Cardiac septum (tissue), 1 donor: ENCODE data around the gene NDUFS6. TPM values are rescaled to one million over a fixed set of nuclear protein-coding genes. Genes with fewer than 3 reads are reported as not detected.
"Not testable (repeated sequence)": the region's sequence is repeated elsewhere in the genome, so short reads cannot be mapped to it uniquely, and the experiment has no call there.

Source experiments
- DNase-seq: peaks from one replicate; pipeline ENCODE4 v3.0.0-alpha.2; 2020; ENCODE audit warnings: low spot score
- intact Hi-C: fragments of 100-400 bp; cut with DNase I; formaldehyde crosslinking; loops from one replicate; pipeline ENCODE4 v1.14.0; 2022
- total RNA-seq: library from RNA; stranded (reverse); fragmentation: NEBNext Ultra II Directional; extraction: Animal tissue kit (Norgen Biotek cat#: 25700); gene quantifications from one replicate; pipeline ENCODE4 v1.2.1, GENCODE V29; 2021
- donor health status: DM: no; HTN: no; CAD: no.

The NDUFS6 gene
- total RNA-seq, 1 donor from 2014 or later = 78.6 TPM

DNA sequence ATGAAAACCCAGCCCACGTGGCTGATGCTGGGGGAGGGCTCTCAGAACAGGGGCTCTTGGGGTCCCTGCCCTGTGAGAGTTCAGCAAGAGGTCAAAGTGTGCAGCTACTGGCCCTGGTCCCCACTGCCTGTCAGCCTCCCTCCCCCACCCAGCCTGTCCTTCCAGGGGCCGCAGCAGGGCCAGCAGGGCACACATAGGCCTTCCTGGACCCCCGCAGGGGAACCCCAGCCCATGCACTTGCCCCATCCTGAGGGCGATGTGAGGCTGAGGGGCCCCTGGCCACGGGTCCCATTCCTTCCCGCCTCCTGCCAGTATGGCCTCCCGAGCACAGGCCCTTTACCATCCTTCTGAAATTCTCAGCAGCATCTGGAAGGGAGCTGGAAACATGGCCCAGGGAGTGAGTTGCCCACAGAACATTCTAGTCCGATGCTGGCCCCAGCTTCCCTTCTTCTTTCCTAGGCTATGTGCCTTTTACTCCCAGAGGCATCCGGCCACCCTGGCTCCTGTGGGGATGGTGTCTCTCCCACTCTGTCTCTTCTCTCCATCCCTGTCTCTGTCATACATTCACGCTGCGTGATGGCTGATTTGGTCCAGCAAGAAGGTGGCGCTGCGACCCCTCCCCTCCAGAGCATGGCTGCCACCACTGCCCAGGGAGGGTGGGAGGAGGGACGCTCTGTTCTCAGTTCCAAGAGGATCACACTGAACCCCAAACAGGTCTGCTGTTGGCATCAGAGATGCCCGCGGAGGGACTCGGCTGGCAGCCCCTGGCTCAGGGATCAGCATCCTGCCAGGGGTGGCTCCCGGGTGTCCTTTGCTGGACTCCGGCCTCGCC is 21.2 kb upstream of the NDUFS6 start:
- intact Hi-C loops = no loop called here
- DNase-seq = peak; percentile 72

DNA sequence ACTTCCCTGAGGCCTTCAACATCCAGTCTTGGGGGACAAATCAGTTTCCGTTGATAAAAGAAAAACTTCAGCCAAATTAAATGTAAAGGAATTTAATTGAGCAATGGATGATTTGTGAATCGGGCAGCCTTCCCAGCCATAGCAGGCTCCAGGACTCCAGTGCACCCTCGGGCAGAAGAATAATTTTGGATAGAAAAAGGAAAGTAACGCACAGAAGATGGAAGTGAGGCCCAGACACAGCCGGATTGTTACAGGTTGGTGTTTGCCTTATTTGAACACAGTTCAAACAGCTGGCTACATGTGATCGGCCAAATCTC is 20.6 kb upstream of the NDUFS6 start:
- intact Hi-C loops = no loop called here
- no peak for DNase-seq

DNA sequence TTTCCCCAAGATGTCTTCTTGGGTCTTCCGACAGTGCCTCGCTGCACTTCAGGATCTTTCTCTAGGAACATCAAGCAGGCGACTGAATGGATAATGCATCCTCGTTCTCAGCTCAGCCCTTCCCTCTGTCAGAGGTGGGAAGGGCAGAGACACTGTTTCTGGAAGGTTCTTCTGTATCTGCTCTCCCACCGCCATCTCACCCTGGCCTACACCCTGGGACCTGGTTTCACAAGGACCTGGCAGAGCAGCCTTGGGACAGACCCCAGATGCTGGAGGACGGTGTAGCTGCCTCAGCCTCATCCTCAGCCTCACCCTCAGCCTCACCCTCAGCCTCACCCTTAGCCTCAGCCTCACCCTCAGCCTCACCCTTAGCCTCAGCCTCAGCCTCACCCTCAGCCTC is 20.1 kb upstream of the NDUFS6 start:
- intact Hi-C loops = no loop called here
- DNase-seq = no peak

DNA sequence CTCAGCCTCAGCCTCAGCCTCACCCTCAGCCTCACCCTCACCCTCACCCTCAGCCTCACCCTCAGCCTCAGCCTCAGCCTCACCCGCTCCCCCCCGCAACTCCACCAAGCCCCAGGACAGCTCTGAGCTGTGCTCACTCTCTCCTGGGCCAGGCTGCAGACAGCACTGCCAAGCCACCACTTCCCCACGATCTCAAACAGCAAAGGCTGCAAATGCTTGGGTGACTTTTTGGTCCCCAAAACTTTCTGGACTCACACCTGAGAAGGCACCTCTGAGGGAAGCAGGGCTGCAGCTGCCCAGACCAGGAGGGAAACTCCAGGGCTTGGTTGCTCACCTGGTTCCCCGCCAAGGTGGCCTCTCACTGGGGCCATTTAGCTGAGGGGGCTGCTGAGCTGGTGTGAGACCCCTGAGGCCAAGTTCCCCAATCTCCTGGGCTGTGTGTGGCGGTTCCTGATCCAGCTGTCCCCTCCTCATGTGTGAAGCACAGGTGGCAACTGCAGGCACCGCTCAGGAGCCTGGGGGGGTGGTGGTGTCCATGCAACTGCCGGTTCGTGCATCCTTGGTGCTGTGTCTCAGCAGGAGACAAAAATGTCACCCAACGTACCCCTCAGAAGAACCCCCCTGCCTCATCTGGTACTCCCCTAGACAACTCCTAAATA is 19.4 kb upstream of the NDUFS6 start:
- peak; percentile 65 for DNase-seq
- intact Hi-C loops = no loop called here

DNA sequence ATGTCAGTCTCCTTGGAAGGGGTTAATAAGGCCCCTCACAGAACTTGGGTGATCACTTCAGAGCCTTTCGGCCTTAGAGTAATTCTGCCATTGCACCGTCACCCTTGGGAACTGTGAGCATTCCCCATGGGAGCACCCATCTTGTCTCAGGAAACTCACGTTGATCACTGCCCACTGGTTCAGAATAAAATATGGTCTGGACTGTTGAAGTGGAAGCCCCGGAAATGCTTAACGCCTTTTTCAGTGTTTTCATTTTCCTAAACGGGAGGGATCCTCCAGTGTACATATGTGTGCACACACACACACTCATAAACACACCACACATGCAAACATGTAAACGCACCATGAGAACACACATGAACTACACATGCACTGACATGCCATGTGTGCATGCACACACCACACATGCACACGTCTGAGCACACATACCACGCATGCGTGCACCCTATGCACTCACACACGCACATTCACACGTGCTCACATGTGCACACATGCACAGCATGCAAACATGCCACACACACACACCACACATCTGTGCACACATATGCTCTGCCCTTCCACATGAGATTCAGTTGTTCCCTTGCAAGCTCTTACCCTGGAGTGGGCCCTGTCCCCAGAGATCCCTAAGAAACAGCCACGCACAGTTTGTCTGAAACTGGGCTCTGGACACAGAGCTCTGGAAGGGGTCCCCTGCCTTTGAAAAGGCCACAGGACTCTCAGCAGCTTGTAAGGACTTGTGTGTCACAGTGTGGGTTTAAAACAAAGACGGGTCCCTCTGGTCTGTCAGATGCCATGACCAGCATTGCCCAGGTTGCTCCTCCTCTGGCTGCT is 18.6 kb upstream of the NDUFS6 start:
- intact Hi-C loops = no loop called here
- DNase-seq = no peak

DNA sequence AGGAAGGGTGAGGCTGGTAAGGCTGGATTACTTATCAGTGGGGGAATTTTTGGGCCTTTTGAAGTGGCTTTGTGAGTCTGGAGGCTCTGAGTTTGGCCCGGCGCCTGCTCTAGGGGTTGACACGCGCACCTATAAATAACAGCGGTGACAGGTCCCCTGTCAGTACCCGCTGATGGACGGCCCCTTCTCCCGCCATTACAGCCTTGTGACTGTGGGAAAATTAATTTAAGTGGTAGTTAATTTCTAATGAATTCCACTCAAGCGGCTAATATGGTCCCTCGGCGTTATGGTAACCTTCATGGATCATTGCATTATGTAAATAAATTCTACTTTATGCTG is 18.0 kb upstream of the NDUFS6 start:
- DNase-seq = no peak
- intact Hi-C loops = no loop called here

DNA sequence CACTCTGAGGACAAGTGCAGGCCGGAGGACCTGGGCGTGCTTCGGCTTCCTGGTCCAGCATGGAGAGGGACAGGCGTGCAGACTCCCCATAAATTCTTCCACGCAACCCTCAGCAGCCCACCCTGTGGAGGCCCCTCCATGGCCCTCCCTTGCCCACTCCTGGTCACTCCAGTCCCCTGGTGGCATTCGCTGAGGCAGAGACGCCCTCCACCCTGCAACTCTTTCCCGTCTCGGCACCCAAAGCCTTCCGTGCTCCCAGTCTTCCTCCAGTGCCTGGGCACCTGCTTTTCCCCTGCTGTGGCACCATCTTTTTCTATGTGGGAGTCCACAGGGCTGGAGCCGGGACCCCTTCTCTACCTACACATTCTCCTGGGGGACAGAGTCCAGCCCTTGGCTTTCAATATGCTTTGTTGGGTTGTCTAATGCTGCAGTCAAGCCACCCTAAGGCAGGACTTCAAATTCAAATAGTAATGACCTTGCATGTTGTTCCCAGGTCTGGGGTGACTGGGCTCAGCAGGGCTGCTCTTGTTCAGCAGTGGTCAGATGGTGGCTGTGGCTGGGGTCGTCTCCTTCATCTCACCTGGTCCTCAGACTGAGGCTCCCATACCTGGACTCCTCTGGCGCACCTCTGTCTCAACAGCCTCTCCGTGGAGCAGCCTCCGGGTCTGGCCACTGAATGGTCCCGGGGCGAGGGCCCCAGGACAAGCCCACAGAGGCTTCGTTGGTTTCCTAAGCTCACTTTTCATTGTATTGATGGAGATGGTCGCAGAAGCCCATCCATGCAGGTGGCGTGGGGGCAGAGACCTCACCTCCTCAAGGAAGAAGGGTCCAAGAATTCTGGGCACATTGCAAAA is 16.8 kb upstream of the NDUFS6 start:
- DNase-seq = no peak
- intact Hi-C loops = no loop called here

DNA sequence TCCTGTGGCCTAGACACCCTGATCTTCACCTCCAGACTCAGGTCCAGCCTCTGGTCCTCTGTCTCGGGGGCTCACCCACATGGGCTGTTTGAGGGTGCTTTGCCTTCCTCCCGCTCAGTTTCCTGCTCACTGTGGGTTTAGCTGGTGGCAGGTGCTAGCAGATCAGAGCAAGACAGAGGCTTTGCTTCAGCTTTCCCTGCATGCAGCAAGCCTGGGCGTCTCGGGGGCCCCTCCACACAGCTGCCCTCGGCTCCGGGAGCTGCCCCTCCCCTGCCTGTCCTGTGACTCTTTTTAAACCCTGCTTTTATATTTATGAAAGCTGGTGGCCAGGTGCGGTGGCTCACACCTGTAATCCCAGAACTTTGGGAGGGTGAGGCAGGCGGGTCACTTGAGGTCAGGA is 16.1 kb upstream of the NDUFS6 start:
- intact Hi-C loops = no loop called here
- DNase-seq = no peak

DNA sequence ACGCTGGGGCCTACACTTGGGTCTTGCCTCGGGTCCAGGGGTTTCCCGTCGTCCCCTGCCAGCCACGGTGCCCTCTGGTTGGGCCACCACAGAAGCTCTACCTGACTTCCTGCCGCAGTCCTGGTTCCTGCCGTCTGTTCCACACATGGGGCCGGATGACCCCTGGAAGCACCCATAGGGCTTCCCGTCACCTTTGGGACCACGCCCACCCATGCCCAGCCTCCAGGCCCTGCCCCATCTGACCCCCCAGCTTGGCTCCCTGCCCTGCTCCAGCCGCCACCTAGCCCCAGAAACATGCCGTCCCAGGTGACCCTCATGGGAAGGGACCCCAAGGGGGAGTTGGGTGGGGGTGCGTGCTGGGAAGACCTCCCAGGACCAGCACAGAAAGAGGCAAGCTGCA is 15.2 kb upstream of the NDUFS6 start:
- no peak for DNase-seq
- intact Hi-C loops = no loop called here

DNA sequence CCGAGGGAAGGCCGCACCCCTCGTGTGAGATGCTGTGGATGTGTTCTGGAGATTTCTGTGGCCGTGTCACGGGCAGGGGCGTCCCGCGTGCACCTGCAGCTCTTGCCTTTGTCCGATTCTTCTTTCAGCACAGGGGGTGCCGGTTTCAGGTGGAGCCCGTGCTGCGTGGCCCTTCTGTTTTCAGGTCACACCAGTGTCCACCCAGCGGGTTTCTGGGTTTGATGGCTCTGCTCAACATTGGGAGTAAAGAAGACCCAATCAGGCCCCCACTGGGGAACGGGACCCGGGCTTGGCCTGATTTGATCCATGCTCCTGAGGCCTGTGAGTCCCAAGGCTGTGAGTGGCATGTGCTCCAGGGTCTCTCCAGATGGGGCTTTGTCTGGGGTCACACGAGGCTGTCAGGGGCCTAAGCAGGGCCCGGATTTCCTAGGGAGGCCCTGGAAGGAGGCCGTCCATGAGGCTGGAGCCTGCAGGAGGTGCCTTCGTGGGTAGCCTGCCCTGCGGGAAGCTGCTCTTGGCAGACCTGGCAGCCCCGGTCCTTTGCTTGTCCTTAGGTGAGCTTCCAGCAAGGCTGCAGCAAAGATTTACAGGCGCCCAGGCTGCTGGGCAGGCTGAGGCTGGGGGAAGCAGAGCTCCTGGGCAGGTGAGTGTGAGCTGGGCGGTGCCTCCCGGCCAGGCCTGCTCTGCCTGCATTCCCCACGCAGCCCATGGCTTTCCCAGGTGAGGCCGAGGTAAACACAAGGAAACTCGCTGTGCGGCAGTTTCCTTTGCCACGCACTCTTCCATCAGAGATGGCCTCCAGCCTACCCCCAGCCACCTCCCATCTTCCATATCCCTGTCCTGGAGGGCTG is 14.4 kb upstream of the NDUFS6 start:
- no peak for DNase-seq
- intact Hi-C loops = no loop called here

DNA sequence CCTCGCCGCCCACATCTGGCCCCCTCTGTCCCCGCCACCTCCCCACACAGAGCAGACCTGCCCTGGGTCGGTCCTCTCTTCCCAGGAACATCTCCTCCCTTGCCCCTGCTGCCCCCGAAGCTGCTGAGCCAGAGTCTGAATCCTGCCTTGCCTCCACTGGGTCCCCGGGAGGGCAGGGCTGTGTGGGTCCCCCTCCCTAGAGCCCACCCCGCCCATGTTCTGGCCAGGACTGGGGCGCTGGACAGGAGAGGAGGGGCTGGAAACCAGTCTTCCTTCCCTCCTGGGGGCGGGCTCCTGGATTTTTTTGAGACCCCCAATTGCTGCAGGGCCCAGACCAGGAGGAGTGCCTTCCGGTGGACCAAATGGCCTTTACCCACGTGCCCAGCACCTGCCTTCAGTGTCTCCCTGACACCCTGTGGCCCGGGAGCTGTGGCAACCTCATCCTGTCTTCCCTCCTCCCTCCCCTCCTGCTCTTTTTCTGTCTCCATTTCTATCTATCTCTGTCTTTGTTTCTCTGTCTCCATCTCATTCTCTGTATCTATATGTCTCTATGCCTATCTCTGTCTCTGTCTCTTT is 13.6 kb upstream of the NDUFS6 start:
- DNase-seq = no peak
- intact Hi-C loops = no loop called here

DNA sequence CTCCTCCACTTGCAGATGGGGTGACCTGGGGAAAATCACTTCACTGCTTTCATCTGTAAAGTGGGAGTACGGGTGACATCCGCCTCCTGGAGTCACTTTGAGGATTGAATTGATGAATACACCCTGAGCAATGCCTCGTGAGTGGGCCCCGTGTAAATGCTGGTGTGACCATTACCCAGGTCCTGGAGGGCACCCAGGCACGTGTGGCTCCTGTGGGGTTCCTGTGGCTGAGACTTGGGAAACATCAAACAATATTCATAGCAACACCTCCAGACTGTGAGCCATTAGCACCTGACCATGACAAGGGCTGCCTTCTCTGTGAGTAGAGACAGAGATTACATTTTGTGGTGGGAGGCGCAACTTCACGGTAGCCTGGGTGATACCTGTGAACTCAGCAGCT is 13.0 kb upstream of the NDUFS6 start:
- peak; percentile 24 for DNase-seq
- intact Hi-C loops = no loop called here

DNA sequence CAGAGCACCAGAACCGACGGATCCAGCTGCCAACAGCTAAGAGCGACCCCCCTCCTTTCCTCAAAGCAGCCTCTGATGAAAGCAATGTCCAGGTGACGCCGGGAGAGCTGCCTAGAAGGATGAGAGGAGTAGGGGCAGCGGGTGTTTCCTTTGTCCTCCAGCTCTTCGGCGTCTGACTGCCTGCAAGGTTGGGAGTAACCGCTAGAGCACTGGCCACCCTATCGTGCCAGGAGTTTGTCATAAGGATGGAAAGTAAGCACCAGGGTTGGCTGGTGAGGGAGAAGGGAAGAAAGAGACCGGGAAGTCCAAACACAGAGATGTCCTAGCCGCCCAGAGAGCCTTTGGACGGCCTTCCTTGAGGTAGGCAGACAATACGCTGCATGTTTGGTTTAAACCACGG is 12.4 kb upstream of the NDUFS6 start:
- intact Hi-C loops = no loop called here

DNA sequence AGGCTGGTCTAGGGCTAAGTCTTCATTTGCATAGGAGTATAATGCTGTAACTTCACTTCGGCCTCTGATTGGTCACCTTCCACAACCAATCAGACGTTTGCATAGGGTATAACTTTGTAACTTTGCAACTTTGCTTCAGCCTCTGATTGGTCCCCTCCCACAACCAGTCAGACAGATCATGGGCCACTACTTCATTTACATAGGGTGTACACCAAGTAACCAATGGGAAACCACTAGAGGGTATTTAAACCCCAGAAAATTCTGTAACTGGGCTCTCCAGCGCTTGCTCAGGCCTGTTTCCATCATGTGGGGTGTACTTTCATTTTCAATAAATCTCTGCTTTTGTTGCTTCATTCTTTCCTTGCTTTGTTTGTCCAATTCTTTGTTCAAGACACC is 11.8 kb upstream of the NDUFS6 start:
- intact Hi-C loops = not testable (repeated sequence)
- DNase-seq = peak; percentile 12

More for the DNA sequence above, 12.4 kb upstream of the NDUFS6 start:
- peak; percentile 51 for DNase-seq

DNA sequence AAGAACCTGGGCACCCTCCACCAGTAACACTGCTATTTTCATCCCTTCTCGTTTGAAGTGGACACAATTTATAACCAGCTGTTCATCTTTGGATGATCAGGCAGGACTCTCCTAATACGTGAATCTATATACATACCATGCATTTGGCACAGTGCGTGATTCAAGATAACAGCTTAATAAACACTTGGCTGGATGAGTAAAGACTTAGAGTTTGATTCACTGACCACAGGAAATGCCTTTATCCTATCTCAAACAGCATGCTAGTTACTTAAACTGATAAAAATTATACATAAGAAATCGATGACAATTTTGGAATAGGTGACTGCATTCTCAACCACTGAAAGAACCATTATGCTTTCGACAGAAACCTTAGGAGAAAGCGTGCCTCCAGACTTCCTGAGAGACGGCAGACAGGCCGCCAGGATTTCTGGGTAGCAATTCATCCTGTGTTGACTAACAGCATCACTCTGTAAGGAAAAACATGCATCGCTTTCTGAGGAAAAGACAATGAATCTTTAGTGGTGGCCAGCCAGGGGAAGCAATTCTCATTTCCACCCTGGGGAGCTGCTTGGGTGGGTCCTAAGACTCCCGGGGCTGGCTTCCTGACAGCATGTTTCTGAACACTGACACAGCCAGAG is 11.3 kb upstream of the NDUFS6 start:
- DNase-seq = peak; percentile 74
- intact Hi-C loops = no loop called here

DNA sequence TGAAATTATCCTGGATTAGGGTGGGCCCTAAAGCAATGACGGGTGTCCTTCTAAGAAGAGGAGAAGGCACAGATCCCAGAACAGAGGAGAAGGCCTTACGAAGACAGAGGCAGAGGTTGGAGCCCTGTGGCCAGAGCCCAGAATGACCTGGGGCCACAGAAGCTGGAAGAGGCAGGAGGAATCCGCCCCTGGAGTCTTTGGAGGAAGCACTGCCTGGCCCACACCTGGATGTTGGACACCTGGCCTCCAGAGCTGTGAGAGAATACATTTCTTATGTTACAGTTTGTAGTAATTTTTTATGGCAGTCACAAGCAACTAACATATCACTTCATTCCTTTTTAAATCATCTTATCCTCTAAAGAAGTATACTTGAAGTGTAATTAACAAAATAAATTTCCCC is 10.0 kb upstream of the NDUFS6 start:
- intact Hi-C loops = no loop called here
- DNase-seq = peak; percentile 19

DNA sequence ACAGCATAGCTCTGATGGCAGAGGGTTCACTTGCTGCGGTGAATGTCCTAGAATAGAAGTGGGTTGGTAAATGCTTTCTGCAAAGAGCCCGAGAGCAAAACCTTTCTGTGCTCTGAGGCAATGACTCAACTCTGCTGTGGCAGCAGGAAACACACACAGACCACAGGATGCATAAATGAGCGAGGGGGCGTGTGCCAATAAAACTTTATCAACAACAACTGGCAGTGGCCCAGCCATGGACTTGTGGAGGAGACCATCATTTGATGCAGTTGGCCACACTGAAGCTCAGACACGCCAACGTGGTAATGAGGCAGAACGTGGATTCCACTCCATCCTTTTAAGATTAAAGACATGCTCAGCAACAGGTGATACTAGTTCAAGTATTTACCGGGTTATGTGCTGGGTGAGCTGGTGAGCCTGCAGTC is 8.4 kb upstream of the NDUFS6 start:
- DNase-seq = no peak
- intact Hi-C loops = no loop called here

DNA sequence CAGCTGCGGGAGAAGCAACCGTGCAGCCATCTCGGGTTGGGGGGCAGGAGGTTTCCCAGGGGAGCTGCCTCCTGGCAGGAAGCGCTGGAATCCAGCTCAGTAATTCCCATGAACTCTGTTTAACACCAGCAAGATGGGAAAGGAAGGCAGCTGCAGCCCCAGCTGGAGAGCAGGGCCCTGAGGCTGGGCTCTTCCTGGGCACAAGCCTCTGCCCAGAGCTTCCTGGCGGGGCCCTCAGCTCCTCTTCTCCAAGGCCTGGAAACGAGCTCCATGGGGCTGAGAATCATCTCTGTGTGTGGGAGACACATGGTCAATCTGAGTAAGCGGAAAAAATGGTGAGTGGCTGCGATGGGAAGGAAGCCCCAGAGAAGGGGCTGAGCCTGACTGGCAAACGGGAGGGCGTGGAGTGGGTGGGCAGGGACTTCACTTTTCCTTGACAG is 7.9 kb upstream of the NDUFS6 start:
- DNase-seq = no peak
- intact Hi-C loops = no loop called here
